IMR-90 (cell line): ENCODE data around the gene DHRS13. TPM values are rescaled to one million over a fixed set of nuclear protein-coding genes. Genes with fewer than 3 reads are reported as not detected.

Experiments used
- ATAC-seq: fragments of 200-7000 bp; cut with Tn5 transposase; 2 replicates; pipeline ENCODE4 v1.9.1; 2020; ENCODE audit warnings: low read depth, mild to moderate bottlenecking, moderate library complexity
- BruUV-seq: library from RNA; stranded (reverse); fragments of 400-500 nt; replicated peaks from 2 replicates; lab custom pipeline; 2021; lab: Mats Ljungman, UMichigan
- CTCF ChIA-PET: fragments of 300-600 bp; formaldehyde crosslinking; extraction: SDS; loops from one replicate; lab custom pipeline; 2021; ENCODE audit warnings: antibody characterized with exemption; lab: Yijun Ruan, JAX
- POLR2A ChIA-PET: fragments of 300-600 bp; sonication (Branson Sonifier 250); formaldehyde crosslinking; loops from one replicate; lab custom pipeline; 2022; ENCODE audit warnings: antibody characterized with exemption; ENCODE audit not compliant: unreplicated experiment; lab: Charles Lee
- DNase-seq: peaks from one replicate; pipeline ENCODE4 v3.0.0; 2013
- H2AFZ ChIP-seq: replicated peaks from 2 replicates; pipeline ENCODE3; 2013; ENCODE audit warnings: low read length, mild to moderate bottlenecking; ENCODE audit not compliant: poor library complexity
- H2AK5ac ChIP-seq: 2 replicates; pipeline ENCODE4 v1.6.1; 2013; ENCODE audit warnings: low read depth, low read length, inconsistent platforms
- H2AK9ac ChIP-seq: replicated peaks from 2 replicates; pipeline ENCODE3; 2013; ENCODE audit warnings: mild to moderate bottlenecking, low read depth, low read length, moderate library complexity; ENCODE audit not compliant: poor library complexity
- H2BK120ac ChIP-seq: 2 replicates; pipeline ENCODE4 v1.6.1; 2013; ENCODE audit warnings: low read depth, low read length, inconsistent platforms
- H2BK15ac ChIP-seq: 3 replicates; pipeline ENCODE4 v1.6.1; 2013; ENCODE audit warnings: low read depth, low read length, inconsistent platforms
- H2BK20ac ChIP-seq: 2 replicates; pipeline ENCODE4 v1.6.1; 2013; ENCODE audit warnings: low read depth, mild to moderate bottlenecking, inconsistent platforms, low read length, moderate library complexity
- H2BK5ac ChIP-seq: 2 replicates; pipeline ENCODE4 v1.6.1; 2013; ENCODE audit warnings: mild to moderate bottlenecking, low read depth, low read length, inconsistent platforms; ENCODE audit not compliant: poor library complexity, severe bottlenecking
- H3K14ac ChIP-seq: replicated peaks from 2 replicates; pipeline ENCODE4 v1.6.1; 2013; ENCODE audit warnings: low read depth, low read length, inconsistent platforms
- H3K18ac ChIP-seq: 2 replicates; pipeline ENCODE4 v1.6.1; 2013; ENCODE audit warnings: low read depth, low read length, control low read depth
- H3K23ac ChIP-seq: 2 replicates; pipeline ENCODE4 v1.6.1; 2013; ENCODE audit warnings: low read depth, low read length, inconsistent platforms
- H3K27ac ChIP-seq: 2 replicates; pipeline ENCODE4 v1.5.1; 2013; ENCODE audit warnings: mild to moderate bottlenecking, control low read depth, low read length; ENCODE audit not compliant: insufficient read depth
- H3K27me3 ChIP-seq: 2 replicates; pipeline ENCODE4 v1.6.1; 2013; ENCODE audit warnings: low read length; ENCODE audit not compliant: control insufficient read depth, insufficient read depth
- H3K36me3 ChIP-seq: 2 replicates; pipeline ENCODE4 v1.6.1; 2013; ENCODE audit warnings: low read length, mixed read lengths; ENCODE audit not compliant: control insufficient read depth, insufficient read depth
- H3K4ac ChIP-seq: 2 replicates; pipeline ENCODE4 v1.6.1; 2013; ENCODE audit warnings: low read depth, low read length, inconsistent platforms
- H3K4me1 ChIP-seq: 2 replicates; pipeline ENCODE4 v1.6.1; 2013; ENCODE audit warnings: low read length, mixed read lengths; ENCODE audit not compliant: control insufficient read depth, insufficient read depth
- H3K4me2 ChIP-seq: 2 replicates; pipeline ENCODE4 v1.6.1; 2013; ENCODE audit warnings: low read depth, mild to moderate bottlenecking, control low read depth, low read length, moderate library complexity
- H3K4me3 ChIP-seq: 2 replicates; pipeline ENCODE4 v1.5.1; 2013; ENCODE audit warnings: low read depth, mild to moderate bottlenecking, control low read depth, low read length, moderate library complexity; ENCODE audit not compliant: insufficient read depth
- H3K56ac ChIP-seq: 2 replicates; pipeline ENCODE4 v1.6.1; 2013; ENCODE audit warnings: low read length, inconsistent platforms; ENCODE audit not compliant: insufficient read depth; ENCODE audit errors: extremely low read depth
- H3K79me1 ChIP-seq, 2 experiments: 2 replicates each; pipeline ENCODE4 v1.6.1; 2013; ENCODE audit warnings: low read length in 2 of 2, inconsistent platforms in 1 of 2, low read depth in 1 of 2
- H3K9ac ChIP-seq: 2 replicates; pipeline ENCODE4 v1.6.1; 2013; ENCODE audit warnings: low read depth, low read length, control low read depth
- H3K9me1 ChIP-seq: 2 replicates; pipeline ENCODE4 v1.6.1; 2013; ENCODE audit warnings: low read length, inconsistent platforms; ENCODE audit not compliant: insufficient read depth
- H3K9me3 ChIP-seq: 2 replicates; pipeline ENCODE4 v1.6.1; 2013; ENCODE audit warnings: low read length; ENCODE audit not compliant: control insufficient read depth, insufficient read depth
- H4K20me1 ChIP-seq: 2 replicates; pipeline ENCODE4 v1.6.1; 2013; ENCODE audit warnings: low read length, inconsistent platforms; ENCODE audit not compliant: insufficient read depth
- H4K5ac ChIP-seq: 2 replicates; pipeline ENCODE4 v1.6.1; 2013; ENCODE audit warnings: mild to moderate bottlenecking, low read depth, low read length, control low read depth
- H4K8ac ChIP-seq, 2 experiments: 2 replicates each; pipeline ENCODE4 v1.6.1; 2013; ENCODE audit warnings: low read depth in 2 of 2, low read length in 2 of 2, control low read depth in 1 of 2, inconsistent platforms in 1 of 2
- H4K91ac ChIP-seq: 2 replicates; pipeline ENCODE4 v1.6.1; 2013; ENCODE audit warnings: low read depth, low read length, inconsistent platforms; ENCODE audit not compliant: insufficient read depth
- BHLHE40 ChIP-seq: fragments of 150-350 bp; IDR thresholded peaks from 2 replicates; pipeline ENCODE4 v1.6.1; 2016; ENCODE audit warnings: mild to moderate bottlenecking, low read depth, low read length
- MXI1 ChIP-seq: IDR thresholded peaks from 2 replicates; pipeline ENCODE4 v1.6.1; 2012; ENCODE audit warnings: low read depth, mild to moderate bottlenecking, low read length, moderate library complexity, borderline replicate concordance
- WGBS, 2 experiments: methylation state at CpG; one replicate each; pipeline versions ENCODE4 v1.1.5 to v1.1.7; 2013; ENCODE audit warnings: missing lambda C conversion rate in 2 of 2; ENCODE audit not compliant: insufficient read length in 1 of 2; ENCODE audit errors: extremely low coverage in 2 of 2; 5-methylcytosine and 5-hydroxymethylcytosine counted together
- dilution Hi-C: fragments of 300-500 bp; cut with HindIII; formaldehyde crosslinking; loops from one replicate; pipeline ENCODE4 v1.14.3; 2018; ENCODE audit warnings: low sequenced_read_pairs; ENCODE audit not compliant: unreplicated experiment
- in situ Hi-C: fragments of 300-500 bp; cut with MboI; formaldehyde crosslinking; loops from 3 replicates; pipeline ENCODE4 v1.14.3; 2019; ENCODE audit warnings: low sequenced_read_pairs, inconsistent platforms, mixed read lengths
- intact Hi-C: fragments of 100-400 bp; cut with micrococcal nuclease; formaldehyde crosslinking; loops from 2 replicates; pipeline ENCODE4 v1.10.0; 2022
- polyA plus RNA-seq, 3 experiments: library from polyadenylated mRNA; depleted of rRNA; stranded (reverse); fragments of >200 nt; gene quantifications; 2 replicates each; pipeline ENCODE4 v1.2.3, GENCODE V29; 2012; ENCODE audit warnings: low replicate concordance in 1 of 3
- total RNA-seq: library from RNA; depleted of rRNA; stranded (reverse); fragments of >200 nt; gene quantifications from 2 replicates; pipeline ENCODE4 v1.2.3, GENCODE V29; 2012

DHRS13 gene
- total and polyA plus RNA-seq, 2 of the 4 experiments (the other 2 are of a cell fraction), result 2.7 to 3.9 TPM

- no peak overlapping the region for H3K27ac ChIP-seq
- H2BK15ac ChIP-seq, result no peak overlapping the region
- peaks cover 52% of the 10 kb centered on the region for H3K36me3 ChIP-seq
- H2BK120ac ChIP-seq, result no peak overlapping the region
- H3K14ac ChIP-seq, result no peak overlapping the region
- H2BK20ac ChIP-seq, result no peak overlapping the region
- no peak overlapping the region for H3K9ac ChIP-seq
- H2AK9ac ChIP-seq, result no peak overlapping the region
- H4K20me1 ChIP-seq, result peaks cover 24% of the 10 kb centered on the region; the same call in 1 of the 2 replicates
- no peaks in the 10 kb centered on the region for H3K4me1 ChIP-seq
- no peak overlapping the region for H2AK5ac ChIP-seq
- WGBS, 2 experiments, result 73% methylated on average over 2 of the region's 2 CpGs; no CpG with 5 or more reads in 1 of the 2 experiments
- no peak overlapping the region for H3K4me3 ChIP-seq
- POLR2A ChIA-PET, result no interaction called here
- H3K9me1 ChIP-seq, result no peaks in the 10 kb centered on the region
- H2AFZ ChIP-seq, result no peak overlapping the region
- CTCF ChIA-PET, result no interaction called here
- peaks cover 48 to 59% of the 10 kb centered on the region in 2 experiments for H3K79me1 ChIP-seq
- no peak overlapping the region for H3K18ac ChIP-seq
- no peak overlapping the region for H2BK5ac ChIP-seq
- no peak overlapping the region for H4K8ac ChIP-seq
- no TSS peak for BruUV-seq
- dilution Hi-C loops (no loop called here), intact Hi-C loops (no loop called here), in situ Hi-C loops (no loop called here)
- H3K9me3 ChIP-seq, result no peaks in the 10 kb centered on the region
- H3K56ac ChIP-seq, result no peak overlapping the region
- H3K27me3 ChIP-seq, result no peaks in the 10 kb centered on the region
- no peak overlapping the region for H3K23ac ChIP-seq
- ATAC-seq (no peak), DNase-seq (no peak)
- TF ChIP-seq BHLHE40 (no peak), MXI1 (no peak)
- H4K91ac ChIP-seq, result no peak overlapping the region
- H3K4ac ChIP-seq, result no peak overlapping the region
- no peak overlapping the region for H3K4me2 ChIP-seq
- H4K5ac ChIP-seq, result no peak overlapping the region
Observed at GRCh38 chr17:28918295-28918694, 15.4 kb upstream of the DHRS13 start.
